ENCODE data around the gene MAPKAPK3.

- TF ChIP-seq CTCF (IDR thresholded peaks at IDR 0.05; ENCODE audit: extremely low read depth in 1 of 2, insufficient read depth in 1 of 2, low read depth in 1 of 2, low read length in 2 of 2) (no peak), POLR2AphosphoS5 (IDR thresholded peaks at IDR 0.05; ENCODE audit: insufficient read depth, low read depth, low read length) (no peak), POLR2A (IDR thresholded peaks at IDR 0.05; ENCODE audit: low read depth, low read length) (no peak), EZH2 (IDR thresholded peaks at IDR 0.05; ENCODE audit: borderline replicate concordance, low read depth, low read length, severe bottlenecking) (no peak), JUN (IDR thresholded peaks at IDR 0.05; ENCODE audit: borderline replicate concordance, insufficient read depth, insufficient read length, low read depth) (no peak), FOS (IDR thresholded peaks at IDR 0.05; ENCODE audit: borderline replicate concordance, insufficient read depth, low read length) (no peak)
Measured at GRCh38 chr3:50648944-50649343, 32.0 kb downstream of the MAPKAPK3 start.

All from endothelial cell of umbilical vein (primary cell).